ENCODE measurements around the gene MDN1.
"Not testable (repeated sequence)": the region's sequence is repeated elsewhere in the genome, so short reads cannot be mapped to it uniquely, and the experiment has no call there.

MDN1 gene

DNA sequence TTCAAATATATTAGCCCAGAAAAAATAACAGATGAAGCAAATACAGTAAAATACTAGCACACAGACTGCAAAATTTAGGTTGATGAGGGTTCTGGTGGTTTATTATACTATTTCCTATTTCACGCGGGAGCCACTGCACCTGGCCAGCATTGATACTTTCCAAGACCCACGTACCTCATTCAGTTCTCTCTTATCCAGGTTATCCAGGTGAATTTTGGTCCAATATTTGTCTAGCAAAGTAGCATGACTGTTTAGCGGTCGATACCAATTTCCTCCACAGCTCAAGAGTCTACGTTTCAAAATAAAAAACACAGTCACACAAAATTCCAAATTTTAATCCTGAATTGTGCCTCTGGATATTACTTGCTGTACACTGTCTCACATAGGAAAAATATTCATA, 34.8 kb downstream of the MDN1 start:
- no peak overlapping the region for H3K4me3 ChIP-seq (ENCODE audit: insufficient read depth in 1 of 2, low read depth in 1 of 2, low read length in 2 of 2)
- no peak overlapping the region for H2AK5ac ChIP-seq (ENCODE audit: low read length, severe bottlenecking)
- peaks cover 25 to 82% of the 10 kb centered on the region in 2 experiments for H3K36me3 ChIP-seq (ENCODE audit: control insufficient read depth in 1 of 2, insufficient read depth in 2 of 2, low read depth in 1 of 2, low read length in 2 of 2)
- no peak overlapping the region for H4K91ac ChIP-seq (ENCODE audit: low read length)
- no peaks in the 10 kb centered on the region for H3K4me1 ChIP-seq (ENCODE audit: control insufficient read depth, insufficient read depth, low read depth, low read length)
- no peak overlapping the region for H3K9ac ChIP-seq (ENCODE audit: low read length)
- no peak overlapping the region for H3K23ac ChIP-seq (ENCODE audit: low read length in 2 of 2)
- H2BK120ac ChIP-seq (ENCODE audit: low read depth, low read length) = no peak overlapping the region
- H2BK15ac ChIP-seq (ENCODE audit: low read depth, poor library complexity, severe bottlenecking) = no peak overlapping the region
- no peak overlapping the region for H2BK5ac ChIP-seq (ENCODE audit: low read depth, low read length, poor library complexity, severe bottlenecking)
- no peak overlapping the region for H3K4me2 ChIP-seq (ENCODE audit: low read length, poor library complexity, severe bottlenecking)
- H3K4ac ChIP-seq (ENCODE audit: low read depth in 1 of 2, low read length in 2 of 2) = no peak overlapping the region
- H3K27me3 ChIP-seq (ENCODE audit: control insufficient read depth in 1 of 2, insufficient read depth in 1 of 2, low read length in 2 of 2) = no peaks in the 10 kb centered on the region
- H3K79me1 ChIP-seq (replicated peaks; ENCODE audit: low read length, poor library complexity, severe bottlenecking) = peaks cover 10% of the 10 kb centered on the region
- H3K14ac ChIP-seq (ENCODE audit: low read length in 2 of 2) = no peak overlapping the region
- H4K8ac ChIP-seq (ENCODE audit: low read length) = no peak overlapping the region
- no peak overlapping the region for H2BK12ac ChIP-seq (ENCODE audit: low read length in 2 of 2)
- no peaks in the 10 kb centered on the region for H3K9me3 ChIP-seq (ENCODE audit: control insufficient read depth, low read length)
- no peak overlapping the region for H2AFZ ChIP-seq (ENCODE audit: low read depth, low read length)
- 95% methylated on average over 6 of the region's 6 CpGs for WGBS
- H3K27ac ChIP-seq (ENCODE audit: low read length, poor library complexity, severe bottlenecking) = no peak overlapping the region
- DNase-seq = no peak
- H3K18ac ChIP-seq (ENCODE audit: low read depth in 1 of 2, low read length in 2 of 2) = no peak overlapping the region

DNA sequence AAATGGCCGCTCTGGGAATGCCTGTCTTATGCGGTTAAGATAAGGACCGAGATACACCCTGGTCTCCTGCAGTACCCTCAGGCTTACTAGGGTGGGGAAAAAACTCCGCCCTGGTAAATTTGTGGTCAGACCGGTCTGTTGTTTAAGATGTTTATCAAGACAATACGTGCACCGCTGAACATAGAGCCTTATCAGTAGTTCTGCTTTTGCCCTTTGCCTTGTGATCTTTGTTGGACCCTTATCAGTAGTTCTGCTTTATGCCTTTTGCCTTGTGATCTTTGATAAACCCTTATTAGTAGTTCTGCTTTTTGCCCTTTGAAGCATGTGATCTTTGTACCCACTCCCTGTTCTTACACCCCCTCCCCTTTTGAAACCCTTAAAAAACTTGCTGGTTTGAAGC, 36.3 kb downstream of the MDN1 start:
- not testable (repeated sequence) for H4K8ac ChIP-seq (ENCODE audit: low read length); H3K18ac ChIP-seq (ENCODE audit: low read depth in 1 of 2, low read length in 2 of 2); H3K4me1 ChIP-seq (ENCODE audit: control insufficient read depth, insufficient read depth, low read depth, low read length); H2BK12ac ChIP-seq (ENCODE audit: low read length in 2 of 2); H3K27ac ChIP-seq (ENCODE audit: low read length, poor library complexity, severe bottlenecking); H4K91ac ChIP-seq (ENCODE audit: low read length); H3K27me3 ChIP-seq (ENCODE audit: control insufficient read depth in 1 of 2, insufficient read depth in 1 of 2, low read length in 2 of 2); H3K4me2 ChIP-seq (ENCODE audit: low read length, poor library complexity, severe bottlenecking); H2BK15ac ChIP-seq (ENCODE audit: low read depth, poor library complexity, severe bottlenecking); DNase-seq; H2BK120ac ChIP-seq (ENCODE audit: low read depth, low read length); H3K23ac ChIP-seq (ENCODE audit: low read length in 2 of 2); H2AFZ ChIP-seq (ENCODE audit: low read depth, low read length); H3K9me3 ChIP-seq (ENCODE audit: control insufficient read depth, low read length); H2AK5ac ChIP-seq (ENCODE audit: low read length, severe bottlenecking); H3K79me1 ChIP-seq (replicated peaks; ENCODE audit: low read length, poor library complexity, severe bottlenecking); H3K4me3 ChIP-seq (ENCODE audit: insufficient read depth in 1 of 2, low read depth in 1 of 2, low read length in 2 of 2); H2BK5ac ChIP-seq (ENCODE audit: low read depth, low read length, poor library complexity, severe bottlenecking); H3K9ac ChIP-seq (ENCODE audit: low read length); H3K4ac ChIP-seq (ENCODE audit: low read depth in 1 of 2, low read length in 2 of 2); H3K14ac ChIP-seq (ENCODE audit: low read length in 2 of 2)
- peaks cover 25 to 74% of the 10 kb centered on the region in 2 experiments for H3K36me3 ChIP-seq (ENCODE audit: control insufficient read depth in 1 of 2, insufficient read depth in 2 of 2, low read depth in 1 of 2, low read length in 2 of 2)
- 100% methylated on average over 7 of the region's 7 CpGs for WGBS

DNA sequence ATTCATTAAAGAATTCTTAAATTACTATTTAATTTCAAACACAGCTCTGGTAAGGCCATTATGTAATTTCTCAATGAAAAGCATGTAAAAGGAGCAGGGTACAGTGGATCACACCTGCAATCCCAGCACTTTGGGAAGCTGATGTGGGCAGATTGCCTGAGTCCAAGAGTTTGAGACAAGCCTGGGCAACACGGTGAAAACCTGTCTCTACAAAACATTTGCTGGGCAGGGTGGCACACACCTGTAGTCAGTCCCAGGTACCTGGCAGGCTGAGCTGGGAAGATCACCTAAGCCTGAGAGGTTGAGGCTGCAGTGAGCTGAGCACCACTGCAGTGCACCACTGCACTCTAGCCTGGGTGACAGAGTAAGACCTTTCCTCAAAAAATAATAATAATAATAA, 37.4 kb downstream of the MDN1 start:
- Histone ChIP-seq H3K27ac (ENCODE audit: low read length, poor library complexity, severe bottlenecking) (no peak overlapping the region), H3K4ac (ENCODE audit: low read depth in 1 of 2, low read length in 2 of 2) (no peak overlapping the region), H4K91ac (ENCODE audit: low read length) (no peak overlapping the region), H2BK5ac (ENCODE audit: low read depth, low read length, poor library complexity, severe bottlenecking) (no peak overlapping the region), H3K4me1 (ENCODE audit: control insufficient read depth, insufficient read depth, low read depth, low read length) (no peaks in the 10 kb centered on the region), H2BK15ac (ENCODE audit: low read depth, poor library complexity, severe bottlenecking) (no peak overlapping the region), H3K9me3 (ENCODE audit: control insufficient read depth, low read length) (no peaks in the 10 kb centered on the region), H3K36me3 (ENCODE audit: control insufficient read depth in 1 of 2, insufficient read depth in 2 of 2, low read depth in 1 of 2, low read length in 2 of 2) (peaks cover 25 to 68% of the 10 kb centered on the region in 2 experiments), H4K8ac (ENCODE audit: low read length) (no peak overlapping the region), H3K4me2 (ENCODE audit: low read length, poor library complexity, severe bottlenecking) (no peak overlapping the region), H3K4me3 (ENCODE audit: insufficient read depth in 1 of 2, low read depth in 1 of 2, low read length in 2 of 2) (no peak overlapping the region), H3K9ac (ENCODE audit: low read length) (no peak overlapping the region), H2AK5ac (ENCODE audit: low read length, severe bottlenecking) (no peak overlapping the region), H2BK12ac (ENCODE audit: low read length in 2 of 2) (no peak overlapping the region), H3K23ac (ENCODE audit: low read length in 2 of 2) (no peak overlapping the region), H2BK120ac (ENCODE audit: low read depth, low read length) (no peak overlapping the region), H3K18ac (ENCODE audit: low read depth in 1 of 2, low read length in 2 of 2) (no peak overlapping the region), H2AFZ (ENCODE audit: low read depth, low read length) (no peak overlapping the region), H3K79me1 (replicated peaks; ENCODE audit: low read length, poor library complexity, severe bottlenecking) (peaks cover 11% of the 10 kb centered on the region), H3K14ac (ENCODE audit: low read length in 2 of 2) (no peak overlapping the region), H3K27me3 (ENCODE audit: control insufficient read depth in 1 of 2, insufficient read depth in 1 of 2, low read length in 2 of 2) (no peaks in the 10 kb centered on the region)
- 100% methylated on average over 1 of the region's 1 CpG for WGBS
- DNase-seq = no peak

DNA sequence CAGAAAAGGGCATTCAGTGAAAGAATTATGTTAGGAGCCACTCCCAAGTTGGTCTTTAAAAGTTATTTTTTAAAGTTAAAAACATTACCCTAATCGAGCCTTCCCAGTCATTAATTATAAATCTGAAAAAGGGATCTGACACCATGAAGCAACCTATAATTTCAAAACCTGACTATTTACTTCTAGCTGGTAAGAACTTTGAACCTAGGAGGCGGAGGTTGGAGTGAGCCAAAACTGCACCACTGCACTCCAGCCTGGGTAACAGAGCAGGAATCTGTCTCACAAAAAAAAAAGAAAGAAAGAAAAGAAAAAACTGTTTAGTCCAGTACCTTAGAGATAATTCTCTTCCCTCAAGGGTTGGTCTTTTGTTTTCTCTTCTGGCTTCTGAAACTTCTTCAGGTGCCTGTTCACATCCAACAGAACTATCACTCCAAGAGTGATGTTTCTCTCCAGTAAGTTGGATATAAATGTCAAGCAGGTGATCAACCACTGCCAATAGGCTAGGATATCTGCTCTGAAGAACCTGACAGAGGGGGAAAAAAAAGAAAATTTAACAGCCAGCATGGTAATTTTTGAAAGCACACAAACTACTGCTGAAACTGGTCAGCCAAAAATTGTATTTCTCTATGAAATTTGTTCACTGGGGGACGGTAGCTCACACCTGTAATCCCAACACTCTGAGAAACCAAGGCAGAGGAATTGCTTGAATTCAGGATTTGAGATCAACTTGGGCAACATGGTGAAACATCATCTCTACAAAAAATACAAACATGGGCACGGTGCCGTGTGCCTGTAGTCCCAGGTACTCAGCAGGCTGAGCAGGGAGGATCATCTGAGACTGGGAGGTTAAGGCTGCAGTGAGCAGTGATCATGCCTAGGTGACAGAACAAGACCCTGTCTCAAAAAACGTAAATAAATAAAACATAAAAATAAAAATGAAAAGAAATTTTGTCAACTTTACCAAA, 38.2 kb downstream of the MDN1 start:
- Histone ChIP-seq H3K27ac (ENCODE audit: low read length, poor library complexity, severe bottlenecking) (no peak overlapping the region), H3K79me1 (replicated peaks; ENCODE audit: low read length, poor library complexity, severe bottlenecking) (peaks cover 11% of the 10 kb centered on the region), H3K27me3 (ENCODE audit: control insufficient read depth in 1 of 2, insufficient read depth in 1 of 2, low read length in 2 of 2) (no peaks in the 10 kb centered on the region), H2AK5ac (ENCODE audit: low read length, severe bottlenecking) (no peak overlapping the region), H3K4ac (ENCODE audit: low read depth in 1 of 2, low read length in 2 of 2) (no peak overlapping the region), H2BK120ac (ENCODE audit: low read depth, low read length) (no peak overlapping the region), H3K23ac (ENCODE audit: low read length in 2 of 2) (no peak overlapping the region), H3K4me2 (ENCODE audit: low read length, poor library complexity, severe bottlenecking) (no peak overlapping the region), H2BK5ac (ENCODE audit: low read depth, low read length, poor library complexity, severe bottlenecking) (no peak overlapping the region), H3K36me3 (ENCODE audit: control insufficient read depth in 1 of 2, insufficient read depth in 2 of 2, low read depth in 1 of 2, low read length in 2 of 2) (peaks cover 25 to 72% of the 10 kb centered on the region in 2 experiments), H2AFZ (ENCODE audit: low read depth, low read length) (no peak overlapping the region), H4K91ac (ENCODE audit: low read length) (no peak overlapping the region), H3K9ac (ENCODE audit: low read length) (no peak overlapping the region), H2BK12ac (ENCODE audit: low read length in 2 of 2) (no peak overlapping the region), H3K4me1 (ENCODE audit: control insufficient read depth, insufficient read depth, low read depth, low read length) (no peaks in the 10 kb centered on the region), H3K9me3 (ENCODE audit: control insufficient read depth, low read length) (no peaks in the 10 kb centered on the region), H4K8ac (ENCODE audit: low read length) (no peak overlapping the region), H3K4me3 (ENCODE audit: insufficient read depth in 1 of 2, low read depth in 1 of 2, low read length in 2 of 2) (no peak overlapping the region), H3K14ac (ENCODE audit: low read length in 2 of 2) (no peak overlapping the region), H2BK15ac (ENCODE audit: low read depth, poor library complexity, severe bottlenecking) (no peak overlapping the region), H3K18ac (ENCODE audit: low read depth in 1 of 2, low read length in 2 of 2) (no peak overlapping the region)
- DNase-seq = no peak
- 100% methylated on average over 3 of the region's 6 CpGs for WGBS
